Embryonic facial prominence (tissue), 1 donor: ENCODE results near the gene AR.

ENCODE experiments used
- DNase-seq: peaks from one replicate; pipeline ENCODE4 v3.0.0-alpha.2; 2016; ENCODE audit errors: extremely low spot score

The AR gene, protein sequence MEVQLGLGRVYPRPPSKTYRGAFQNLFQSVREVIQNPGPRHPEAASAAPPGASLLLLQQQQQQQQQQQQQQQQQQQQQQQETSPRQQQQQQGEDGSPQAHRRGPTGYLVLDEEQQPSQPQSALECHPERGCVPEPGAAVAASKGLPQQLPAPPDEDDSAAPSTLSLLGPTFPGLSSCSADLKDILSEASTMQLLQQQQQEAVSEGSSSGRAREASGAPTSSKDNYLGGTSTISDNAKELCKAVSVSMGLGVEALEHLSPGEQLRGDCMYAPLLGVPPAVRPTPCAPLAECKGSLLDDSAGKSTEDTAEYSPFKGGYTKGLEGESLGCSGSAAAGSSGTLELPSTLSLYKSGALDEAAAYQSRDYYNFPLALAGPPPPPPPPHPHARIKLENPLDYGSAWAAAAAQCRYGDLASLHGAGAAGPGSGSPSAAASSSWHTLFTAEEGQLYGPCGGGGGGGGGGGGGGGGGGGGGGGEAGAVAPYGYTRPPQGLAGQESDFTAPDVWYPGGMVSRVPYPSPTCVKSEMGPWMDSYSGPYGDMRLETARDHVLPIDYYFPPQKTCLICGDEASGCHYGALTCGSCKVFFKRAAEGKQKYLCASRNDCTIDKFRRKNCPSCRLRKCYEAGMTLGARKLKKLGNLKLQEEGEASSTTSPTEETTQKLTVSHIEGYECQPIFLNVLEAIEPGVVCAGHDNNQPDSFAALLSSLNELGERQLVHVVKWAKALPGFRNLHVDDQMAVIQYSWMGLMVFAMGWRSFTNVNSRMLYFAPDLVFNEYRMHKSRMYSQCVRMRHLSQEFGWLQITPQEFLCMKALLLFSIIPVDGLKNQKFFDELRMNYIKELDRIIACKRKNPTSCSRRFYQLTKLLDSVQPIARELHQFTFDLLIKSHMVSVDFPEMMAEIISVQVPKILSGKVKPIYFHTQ

DNA sequence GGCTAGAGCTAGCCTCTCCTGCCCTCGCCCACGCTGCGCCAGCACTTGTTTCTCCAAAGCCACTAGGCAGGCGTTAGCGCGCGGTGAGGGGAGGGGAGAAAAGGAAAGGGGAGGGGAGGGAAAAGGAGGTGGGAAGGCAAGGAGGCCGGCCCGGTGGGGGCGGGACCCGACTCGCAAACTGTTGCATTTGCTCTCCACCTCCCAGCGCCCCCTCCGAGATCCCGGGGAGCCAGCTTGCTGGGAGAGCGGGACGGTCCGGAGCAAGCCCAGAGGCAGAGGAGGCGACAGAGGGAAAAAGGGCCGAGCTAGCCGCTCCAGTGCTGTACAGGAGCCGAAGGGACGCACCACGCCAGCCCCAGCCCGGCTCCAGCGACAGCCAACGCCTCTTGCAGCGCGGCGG lies at the start of gene AR:
Gene AR, plus strand, starts transcription at position 204 of the 400 bp plus-strand sequence. CDS start 1,126 bp downstream, outside the sequence.
- DNase-seq, result no peak

DNA sequence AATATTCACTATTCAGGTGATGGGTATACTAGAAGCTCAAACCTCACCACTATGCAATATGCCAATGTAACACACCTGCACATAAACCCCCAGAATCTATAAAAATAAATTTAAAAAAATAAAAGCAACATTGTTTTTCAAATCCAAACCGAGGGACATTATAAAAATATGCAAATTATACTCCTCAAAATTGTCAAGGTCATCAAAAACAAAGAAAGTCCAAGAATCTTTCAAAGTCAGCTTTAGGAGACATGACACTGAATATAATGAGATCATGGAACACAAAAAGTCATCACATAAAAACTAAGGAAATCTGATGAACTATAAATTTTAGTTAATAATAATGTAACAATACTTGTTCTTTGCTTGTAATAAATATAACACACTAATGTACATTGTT lies 43.2 kb upstream of the AR start:
- DNase-seq, result no peak

GRCh38 chrX:67503004-67503403 lies 40.8 kb upstream of the AR start:
- no peak for DNase-seq

DNA sequence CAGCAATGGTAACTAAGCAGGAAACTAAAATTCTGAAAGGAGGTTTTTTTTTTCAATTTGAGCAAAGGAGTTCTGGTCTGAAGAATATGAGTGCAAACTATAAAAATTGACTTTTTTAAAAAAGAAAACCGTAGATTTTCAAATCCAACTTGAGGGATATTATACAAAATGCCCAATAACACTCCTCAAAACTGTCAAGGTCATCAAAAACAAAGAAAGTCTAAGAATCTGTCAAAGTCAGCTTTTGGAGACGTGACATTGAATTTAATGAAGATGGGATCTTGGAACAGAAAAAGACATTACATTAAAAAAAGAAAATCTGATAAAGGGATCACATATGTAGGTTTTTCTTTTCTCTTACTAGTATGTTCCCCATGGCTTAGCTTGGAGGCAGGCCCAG lies 40.4 kb upstream of the AR start:
- no peak for DNase-seq

DNA sequence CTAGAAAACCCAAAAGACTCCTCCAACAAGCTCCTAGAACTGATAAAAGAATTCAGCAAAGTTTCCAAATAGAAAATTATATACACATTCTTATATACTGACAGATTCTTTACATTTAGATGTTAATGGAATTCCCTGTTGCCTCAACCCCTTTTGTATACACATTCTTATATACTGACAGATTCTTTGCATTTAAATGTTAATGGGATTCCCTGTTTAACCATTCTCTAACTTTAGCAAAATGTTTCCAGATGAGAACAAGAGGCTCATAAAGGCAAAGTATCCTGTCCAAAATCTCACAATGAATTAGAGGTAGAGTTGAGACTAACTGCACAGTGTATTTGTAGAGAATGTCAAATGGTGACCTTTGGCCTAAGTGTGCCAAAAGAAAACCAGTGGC lies 23.1 kb upstream of the AR start:
- no peak for DNase-seq

DNA sequence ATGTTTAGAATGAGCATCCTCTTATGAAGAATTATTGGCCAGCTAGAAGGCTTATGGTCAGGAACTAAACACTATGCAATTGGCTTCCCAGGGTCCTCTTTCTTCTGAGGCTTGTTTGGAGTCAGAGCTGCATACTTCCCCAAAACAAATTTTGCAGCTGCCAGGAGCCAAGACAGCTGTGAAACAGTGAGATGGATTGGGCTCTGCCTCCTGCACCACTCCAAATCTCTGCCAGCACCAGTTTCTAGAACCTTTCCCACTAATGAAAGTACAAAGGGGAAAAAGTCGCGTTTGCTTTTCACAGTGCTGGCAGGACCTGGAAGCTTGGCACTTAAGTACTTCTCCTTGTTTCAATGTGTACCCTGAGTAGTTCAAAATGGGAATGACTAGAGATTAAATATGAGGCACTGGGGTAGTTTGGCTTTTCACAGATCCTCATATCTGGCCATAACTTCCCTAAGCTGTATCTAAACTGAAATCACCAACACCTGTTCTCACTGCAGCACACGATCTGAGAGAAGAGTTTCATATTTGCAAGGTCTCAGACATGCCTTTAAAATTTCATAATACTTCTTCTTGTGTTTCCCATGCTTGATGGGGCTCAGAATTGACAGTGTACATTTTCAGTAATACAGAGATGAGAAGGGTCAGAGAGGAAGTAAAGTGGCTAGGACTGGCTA lies 20.7 kb upstream of the AR start:
- DNase-seq, result no peak

- no peak for DNase-seq
These were observed 19.9 kb upstream of the AR start for GRCh38 chrX:67523932-67524331.

GRCh38 chrX:67524428-67524827 lies 19.4 kb upstream of the AR start:
- DNase-seq, result no peak

DNA sequence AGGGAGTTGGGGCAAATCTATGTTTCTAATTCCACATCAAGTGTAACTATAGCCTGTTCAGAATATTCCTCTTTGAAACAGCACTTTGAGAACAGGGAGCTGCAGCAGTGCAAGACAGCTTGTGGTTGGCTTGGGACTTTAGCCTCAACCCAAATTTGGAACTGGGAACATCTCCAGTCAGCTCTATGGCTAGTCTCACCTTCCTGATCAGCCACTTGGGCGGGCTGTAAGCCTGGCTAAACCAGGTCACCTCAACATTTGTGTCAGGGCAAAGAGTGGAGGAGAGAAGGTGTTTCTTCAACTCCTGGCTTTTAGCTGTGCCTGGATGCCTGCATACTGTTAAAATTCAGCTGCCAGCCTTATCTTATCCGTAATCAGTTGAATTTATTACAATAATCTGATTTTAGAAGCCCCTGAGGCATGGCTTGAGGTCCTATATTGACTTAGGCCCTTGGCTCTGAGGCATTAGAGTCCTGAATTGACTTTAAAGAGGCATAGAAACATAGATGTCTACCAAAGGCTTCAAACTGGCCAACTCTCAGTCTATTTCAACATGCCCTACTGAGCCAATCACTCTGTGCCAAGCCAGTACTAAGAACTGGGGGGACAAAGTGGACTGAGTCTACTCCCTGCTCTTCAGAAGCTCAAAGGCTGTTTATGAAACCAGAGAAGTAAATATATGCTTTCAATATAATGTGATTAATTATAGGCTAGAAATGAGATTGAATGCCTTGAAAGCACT lies 18.7 kb upstream of the AR start:
- DNase-seq, result no peak

- DNase-seq, result no peak
These were observed 7.3 kb upstream of the AR start for GRCh38 chrX:67536564-67536963.

- no peak for DNase-seq
These were observed 5.4 kb upstream of the AR start for GRCh38 chrX:67538383-67538782.

GRCh38 chrX:67544281-67545035 lies 637 bp downstream of the AR start:
- DNase-seq, result no peak

GRCh38 chrX:67545036-67545821 lies 1.4 kb downstream of the AR start:
- DNase-seq, result no peak

GRCh38 chrX:67545893-67546495 lies 2.2 kb downstream of the AR start:
- DNase-seq, result no peak

DNA sequence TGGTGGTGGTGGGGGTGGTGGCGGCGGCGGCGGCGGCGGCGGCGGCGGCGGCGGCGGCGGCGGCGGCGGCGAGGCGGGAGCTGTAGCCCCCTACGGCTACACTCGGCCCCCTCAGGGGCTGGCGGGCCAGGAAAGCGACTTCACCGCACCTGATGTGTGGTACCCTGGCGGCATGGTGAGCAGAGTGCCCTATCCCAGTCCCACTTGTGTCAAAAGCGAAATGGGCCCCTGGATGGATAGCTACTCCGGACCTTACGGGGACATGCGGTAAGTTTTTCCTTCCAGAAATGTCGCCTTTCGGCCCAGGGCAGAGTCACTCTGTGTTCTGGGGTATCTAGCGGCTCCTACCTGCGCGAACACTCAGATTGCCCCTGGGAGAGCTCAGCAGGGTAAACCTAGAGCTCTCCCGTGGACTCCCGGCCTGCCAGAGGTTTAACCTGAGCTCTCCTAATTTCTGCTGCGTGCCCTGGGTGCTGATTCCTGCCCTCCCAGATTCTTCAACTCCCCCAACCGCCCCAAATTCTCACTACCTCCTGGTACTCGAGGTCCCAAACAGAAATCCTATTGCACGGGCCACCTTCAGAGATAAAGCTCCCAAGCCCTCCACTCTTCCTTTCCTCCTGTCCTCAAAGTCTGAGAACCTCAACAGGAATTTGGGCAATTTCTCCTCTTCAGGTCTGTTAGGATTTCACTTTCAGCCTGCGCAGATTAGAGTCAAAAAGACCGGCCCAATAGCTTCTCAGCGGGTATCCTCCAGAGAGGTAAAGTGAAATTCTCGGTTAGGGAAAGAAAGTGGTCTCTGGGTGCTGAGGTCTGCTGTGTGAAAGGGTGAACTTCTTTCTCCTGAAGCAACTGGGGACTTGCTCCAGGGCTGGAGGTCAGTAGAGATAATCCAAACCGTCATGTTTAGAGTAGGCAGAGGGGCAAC lies 2.9 kb downstream of the AR start:
- DNase-seq, result no peak

- no peak for DNase-seq
These were observed 11.9 kb downstream of the AR start for GRCh38 chrX:67555578-67556203.

DNA sequence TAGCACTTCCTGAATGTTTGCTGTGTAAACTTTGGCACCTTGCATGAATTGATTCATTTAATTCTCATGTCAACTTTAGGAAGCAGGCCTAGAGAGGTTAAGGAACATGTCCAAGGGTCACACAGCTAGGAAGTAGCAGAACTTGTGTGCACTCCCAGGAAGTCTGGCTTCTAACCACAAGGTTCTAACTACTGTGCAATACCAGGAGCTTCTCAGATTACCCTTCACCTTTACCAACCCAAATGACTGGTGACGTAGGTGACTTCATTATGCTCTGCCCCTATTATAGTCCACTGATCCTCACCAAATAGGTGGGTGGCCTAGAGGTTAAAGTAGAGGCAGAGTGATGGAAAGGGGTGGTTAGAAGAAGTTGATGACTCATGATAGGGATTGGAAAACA lies 14.4 kb downstream of the AR start:
- no peak for DNase-seq
